ENCODE data around the gene TBC1D22A. TPM values are rescaled to one million over a fixed set of nuclear protein-coding genes. Genes with fewer than 3 reads are reported as not detected.

The TBC1D22A gene
- polyA plus RNA-seq, 1 of the 3 experiments (the other 2 are of a cell fraction) = 16.5 TPM

DNA sequence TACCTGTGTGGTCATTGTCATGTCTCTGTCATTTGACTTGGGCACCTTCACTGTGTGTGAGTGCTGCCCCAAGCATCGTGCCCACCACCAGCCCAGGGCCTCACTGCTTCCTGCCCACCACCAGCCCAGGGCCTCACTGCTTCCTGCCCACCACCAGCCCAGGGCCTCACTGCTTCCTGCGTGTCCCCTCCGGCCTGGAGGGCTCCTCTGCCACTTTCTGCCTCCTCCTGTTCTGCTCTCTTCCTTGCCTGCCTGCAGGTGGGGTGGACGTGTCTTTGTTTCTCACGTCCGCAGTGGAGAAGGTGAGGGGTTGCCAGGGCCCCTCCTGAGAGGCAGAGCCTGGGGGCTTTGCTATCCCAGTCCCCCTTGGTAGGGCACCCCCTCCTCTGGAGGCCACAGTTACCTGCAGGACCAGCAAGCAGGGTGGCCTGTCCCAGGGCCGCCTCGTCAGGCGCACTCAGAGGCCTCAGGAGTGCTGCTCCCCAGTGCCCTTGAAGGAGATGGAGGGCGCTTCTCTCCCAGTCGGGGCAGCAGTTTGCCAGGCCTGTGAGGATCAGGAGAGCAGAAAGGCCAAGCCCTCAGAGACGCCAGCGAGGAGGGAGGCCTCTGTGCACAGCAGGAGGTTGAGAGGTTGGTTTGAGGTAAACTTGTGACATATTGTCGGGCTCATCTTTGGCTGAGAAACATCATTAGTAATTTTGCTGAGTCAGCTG lies 290.7 kb downstream of the TBC1D22A start:
- Histone ChIP-seq H3K4me3 (ENCODE audit: low read depth in 2 of 2, low read length in 1 of 2) (no peak overlapping the region), H3F3A (replicated peaks; ENCODE audit: insufficient read depth) (no peaks in the 10 kb centered on the region), H3K36me3 (replicated peaks in 1 of 2; ENCODE audit: control insufficient read depth in 1 of 2, insufficient read depth in 2 of 2, low read length in 1 of 2) (no peaks in the 10 kb centered on the region), H3K9ac (no peak overlapping the region), H3K4me2 (no peak overlapping the region), H3K4me1 (ENCODE audit: control insufficient read depth in 1 of 2, insufficient read depth in 2 of 2, low read depth in 1 of 2, low read length in 1 of 2) (no peaks in the 10 kb centered on the region; a peak in 1 of 4 replicates), H4K20me1 (ENCODE audit: insufficient read depth) (no peaks in the 10 kb centered on the region), H3K9me3 (no peaks in the 10 kb centered on the region), H3K27me3 (ENCODE audit: insufficient read depth) (no peaks in the 10 kb centered on the region), H3K79me2 (ENCODE audit: insufficient read depth) (no peaks in the 10 kb centered on the region), H2AFZ (ENCODE audit: low read depth) (no peak overlapping the region), H3K27ac (ENCODE audit: low read depth in 2 of 2, low read length in 1 of 2) (peak overlapping the region in 1 of 2 experiments; percentile 43; a peak in 2 of 4 replicates), H3K9me2 (no peaks in the 10 kb centered on the region)
- no peak for DNase-seq
- TF ChIP-seq, protein P1, sequence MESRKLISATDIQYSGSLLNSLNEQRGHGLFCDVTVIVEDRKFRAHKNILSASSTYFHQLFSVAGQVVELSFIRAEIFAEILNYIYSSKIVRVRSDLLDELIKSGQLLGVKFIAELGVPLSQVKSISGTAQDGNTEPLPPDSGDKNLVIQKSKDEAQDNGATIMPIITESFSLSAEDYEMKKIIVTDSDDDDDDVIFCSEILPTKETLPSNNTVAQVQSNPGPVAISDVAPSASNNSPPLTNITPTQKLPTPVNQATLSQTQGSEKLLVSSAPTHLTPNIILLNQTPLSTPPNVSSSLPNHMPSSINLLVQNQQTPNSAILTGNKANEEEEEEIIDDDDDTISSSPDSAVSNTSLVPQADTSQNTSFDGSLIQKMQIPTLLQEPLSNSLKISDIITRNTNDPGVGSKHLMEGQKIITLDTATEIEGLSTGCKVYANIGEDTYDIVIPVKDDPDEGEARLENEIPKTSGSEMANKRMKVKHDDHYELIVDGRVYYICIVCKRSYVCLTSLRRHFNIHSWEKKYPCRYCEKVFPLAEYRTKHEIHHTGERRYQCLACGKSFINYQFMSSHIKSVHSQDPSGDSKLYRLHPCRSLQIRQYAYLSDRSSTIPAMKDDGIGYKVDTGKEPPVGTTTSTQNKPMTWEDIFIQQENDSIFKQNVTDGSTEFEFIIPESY (IDR thresholded peaks at IDR 0.05; ENCODE audit: borderline replicate concordance, low read depth) = no peak
- ChIA-PET CTCF (no interaction called here), POLR2A (no interaction called here)
- WGBS (ENCODE audit: low lambda C conversion rate) = 84% methylated on average over 9 of the region's 14 CpGs

DNA sequence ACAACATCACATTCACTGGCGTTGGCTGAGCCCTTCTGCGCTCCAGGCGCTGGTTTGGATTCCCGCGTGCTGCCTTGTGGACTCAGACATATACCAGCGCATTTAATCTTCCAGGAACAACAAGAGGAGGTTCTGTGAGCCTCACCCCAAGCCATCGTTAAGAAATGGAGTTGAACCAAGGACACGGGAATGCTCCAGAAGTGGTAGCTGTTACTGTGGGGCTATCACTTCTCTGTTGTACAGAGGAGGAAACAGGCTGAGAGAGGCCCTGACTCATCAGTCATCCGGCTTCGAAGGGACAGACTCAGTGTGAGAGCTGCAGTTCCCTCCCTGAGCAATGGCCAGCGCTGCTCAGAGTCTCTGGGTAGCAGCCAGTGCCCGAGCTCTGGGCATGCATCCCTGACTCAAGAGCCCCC lies 291.3 kb downstream of the TBC1D22A start:
- Histone ChIP-seq H3K9me2 (no peaks in the 10 kb centered on the region), H3K36me3 (replicated peaks in 1 of 2; ENCODE audit: control insufficient read depth in 1 of 2, insufficient read depth in 2 of 2, low read length in 1 of 2) (no peaks in the 10 kb centered on the region), H4K20me1 (ENCODE audit: insufficient read depth) (no peaks in the 10 kb centered on the region), H3K4me2 (no peak overlapping the region), H3K27ac (ENCODE audit: low read depth in 2 of 2, low read length in 1 of 2) (peak overlapping the region in 1 of 2 experiments; percentile 43; a peak in 2 of 4 replicates), H3K79me2 (ENCODE audit: insufficient read depth) (no peaks in the 10 kb centered on the region), H3K4me1 (ENCODE audit: control insufficient read depth in 1 of 2, insufficient read depth in 2 of 2, low read depth in 1 of 2, low read length in 1 of 2) (no peaks in the 10 kb centered on the region; a peak in 1 of 4 replicates), H3K27me3 (ENCODE audit: insufficient read depth) (no peaks in the 10 kb centered on the region), H3K9me3 (no peaks in the 10 kb centered on the region), H3K9ac (no peak overlapping the region), H3K4me3 (ENCODE audit: low read depth in 2 of 2, low read length in 1 of 2) (no peak overlapping the region), H2AFZ (ENCODE audit: low read depth) (no peak overlapping the region), H3F3A (replicated peaks; ENCODE audit: insufficient read depth) (no peaks in the 10 kb centered on the region)
- ChIA-PET CTCF (no interaction called here), POLR2A (no interaction called here)
- whole genome bisulfite sequencing (ENCODE audit: low lambda C conversion rate) = 79% methylated on average over 12 of the region's 12 CpGs
- TF ChIP-seq SMC3 (IDR thresholded peaks at IDR 0.05; ENCODE audit: low read depth, low read length) (no peak), TCF12 (IDR thresholded peaks at IDR 0.05) (no peak), RCOR1 (IDR thresholded peaks at IDR 0.05; ENCODE audit: low read length) (no peak), NFIC (IDR thresholded peaks at IDR 0.05; ENCODE audit: borderline replicate concordance) (no peak), MEF2A (IDR thresholded peaks at IDR 0.05; ENCODE audit: borderline replicate concordance, low read depth) (no peak), GATA2 (CRISPR knock-in tag; IDR thresholded peaks at IDR 0.05) (no peak), CHD2 (IDR thresholded peaks at IDR 0.05; ENCODE audit: low read length, partially characterized antibody) (no peak), TEAD4 (IDR thresholded peaks at IDR 0.05; ENCODE audit: borderline replicate concordance, insufficient read depth) (no peak), YY1 (IDR thresholded peaks at IDR 0.05; ENCODE audit: low read depth) (no peak), EP300 (IDR thresholded peaks at IDR 0.05; ENCODE audit: borderline replicate concordance in 1 of 2, low read depth in 1 of 2, low read length in 1 of 2) (no peak), POLR2AphosphoS5 (IDR thresholded peaks at IDR 0.05; ENCODE audit: low read depth, low read length) (no peak), TAF1 (IDR thresholded peaks at IDR 0.05; ENCODE audit: borderline replicate concordance, low read depth, low read length) (no peak), RFX5 (IDR thresholded peaks at IDR 0.05; ENCODE audit: low read length) (no peak), FOXM1 (IDR thresholded peaks at IDR 0.05; ENCODE audit: low read depth) (no peak), NRF1 (IDR thresholded peaks at IDR 0.05; ENCODE audit: low read depth, low read length) (no peak)
- TF ChIP-seq, protein P2, sequence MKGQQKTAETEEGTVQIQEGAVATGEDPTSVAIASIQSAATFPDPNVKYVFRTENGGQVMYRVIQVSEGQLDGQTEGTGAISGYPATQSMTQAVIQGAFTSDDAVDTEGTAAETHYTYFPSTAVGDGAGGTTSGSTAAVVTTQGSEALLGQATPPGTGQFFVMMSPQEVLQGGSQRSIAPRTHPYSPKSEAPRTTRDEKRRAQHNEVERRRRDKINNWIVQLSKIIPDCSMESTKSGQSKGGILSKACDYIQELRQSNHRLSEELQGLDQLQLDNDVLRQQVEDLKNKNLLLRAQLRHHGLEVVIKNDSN (IDR thresholded peaks at IDR 0.05; ENCODE audit: borderline replicate concordance, low read depth) = no peak
- TF ChIP-seq, protein P3, sequence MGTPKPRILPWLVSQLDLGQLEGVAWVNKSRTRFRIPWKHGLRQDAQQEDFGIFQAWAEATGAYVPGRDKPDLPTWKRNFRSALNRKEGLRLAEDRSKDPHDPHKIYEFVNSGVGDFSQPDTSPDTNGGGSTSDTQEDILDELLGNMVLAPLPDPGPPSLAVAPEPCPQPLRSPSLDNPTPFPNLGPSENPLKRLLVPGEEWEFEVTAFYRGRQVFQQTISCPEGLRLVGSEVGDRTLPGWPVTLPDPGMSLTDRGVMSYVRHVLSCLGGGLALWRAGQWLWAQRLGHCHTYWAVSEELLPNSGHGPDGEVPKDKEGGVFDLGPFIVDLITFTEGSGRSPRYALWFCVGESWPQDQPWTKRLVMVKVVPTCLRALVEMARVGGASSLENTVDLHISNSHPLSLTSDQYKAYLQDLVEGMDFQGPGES (IDR thresholded peaks at IDR 0.05; ENCODE audit: low read depth, low read length) = no peak
- TF ChIP-seq, protein P4, sequence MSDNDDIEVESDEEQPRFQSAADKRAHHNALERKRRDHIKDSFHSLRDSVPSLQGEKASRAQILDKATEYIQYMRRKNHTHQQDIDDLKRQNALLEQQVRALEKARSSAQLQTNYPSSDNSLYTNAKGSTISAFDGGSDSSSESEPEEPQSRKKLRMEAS (IDR thresholded peaks at IDR 0.05; ENCODE audit: low read depth) = no peak
- DNase-seq = no peak
